ENCODE results near the gene RAB18. TPM values are rescaled to one million over a fixed set of nuclear protein-coding genes. Genes with fewer than 3 reads are reported as not detected.

The RAB18 gene
- total and polyA plus RNA-seq, 2 experiments from 2014 or later = 35.5 to 77.2 TPM

DNA sequence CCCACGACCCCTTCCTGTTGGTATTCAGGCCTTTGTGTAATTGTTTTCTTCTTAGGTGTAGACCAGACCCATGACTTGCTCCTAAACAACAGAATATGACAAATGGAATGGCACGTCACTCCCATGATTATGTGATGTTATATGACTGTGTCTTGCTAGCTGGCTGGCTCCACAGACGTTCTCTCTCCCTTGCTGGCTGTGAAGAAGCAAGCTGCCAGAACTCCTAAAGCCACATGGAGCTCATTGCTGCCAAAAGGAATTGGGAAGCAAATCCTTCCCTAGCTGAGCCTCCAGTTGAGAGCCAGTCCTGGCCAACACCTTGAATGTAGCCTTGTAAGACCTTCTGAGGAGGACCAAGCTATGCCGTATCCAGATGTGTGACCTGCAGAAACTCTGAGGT is 74.2 kb downstream of the RAB18 start (continued):
- TF ChIP-seq, protein P1, sequence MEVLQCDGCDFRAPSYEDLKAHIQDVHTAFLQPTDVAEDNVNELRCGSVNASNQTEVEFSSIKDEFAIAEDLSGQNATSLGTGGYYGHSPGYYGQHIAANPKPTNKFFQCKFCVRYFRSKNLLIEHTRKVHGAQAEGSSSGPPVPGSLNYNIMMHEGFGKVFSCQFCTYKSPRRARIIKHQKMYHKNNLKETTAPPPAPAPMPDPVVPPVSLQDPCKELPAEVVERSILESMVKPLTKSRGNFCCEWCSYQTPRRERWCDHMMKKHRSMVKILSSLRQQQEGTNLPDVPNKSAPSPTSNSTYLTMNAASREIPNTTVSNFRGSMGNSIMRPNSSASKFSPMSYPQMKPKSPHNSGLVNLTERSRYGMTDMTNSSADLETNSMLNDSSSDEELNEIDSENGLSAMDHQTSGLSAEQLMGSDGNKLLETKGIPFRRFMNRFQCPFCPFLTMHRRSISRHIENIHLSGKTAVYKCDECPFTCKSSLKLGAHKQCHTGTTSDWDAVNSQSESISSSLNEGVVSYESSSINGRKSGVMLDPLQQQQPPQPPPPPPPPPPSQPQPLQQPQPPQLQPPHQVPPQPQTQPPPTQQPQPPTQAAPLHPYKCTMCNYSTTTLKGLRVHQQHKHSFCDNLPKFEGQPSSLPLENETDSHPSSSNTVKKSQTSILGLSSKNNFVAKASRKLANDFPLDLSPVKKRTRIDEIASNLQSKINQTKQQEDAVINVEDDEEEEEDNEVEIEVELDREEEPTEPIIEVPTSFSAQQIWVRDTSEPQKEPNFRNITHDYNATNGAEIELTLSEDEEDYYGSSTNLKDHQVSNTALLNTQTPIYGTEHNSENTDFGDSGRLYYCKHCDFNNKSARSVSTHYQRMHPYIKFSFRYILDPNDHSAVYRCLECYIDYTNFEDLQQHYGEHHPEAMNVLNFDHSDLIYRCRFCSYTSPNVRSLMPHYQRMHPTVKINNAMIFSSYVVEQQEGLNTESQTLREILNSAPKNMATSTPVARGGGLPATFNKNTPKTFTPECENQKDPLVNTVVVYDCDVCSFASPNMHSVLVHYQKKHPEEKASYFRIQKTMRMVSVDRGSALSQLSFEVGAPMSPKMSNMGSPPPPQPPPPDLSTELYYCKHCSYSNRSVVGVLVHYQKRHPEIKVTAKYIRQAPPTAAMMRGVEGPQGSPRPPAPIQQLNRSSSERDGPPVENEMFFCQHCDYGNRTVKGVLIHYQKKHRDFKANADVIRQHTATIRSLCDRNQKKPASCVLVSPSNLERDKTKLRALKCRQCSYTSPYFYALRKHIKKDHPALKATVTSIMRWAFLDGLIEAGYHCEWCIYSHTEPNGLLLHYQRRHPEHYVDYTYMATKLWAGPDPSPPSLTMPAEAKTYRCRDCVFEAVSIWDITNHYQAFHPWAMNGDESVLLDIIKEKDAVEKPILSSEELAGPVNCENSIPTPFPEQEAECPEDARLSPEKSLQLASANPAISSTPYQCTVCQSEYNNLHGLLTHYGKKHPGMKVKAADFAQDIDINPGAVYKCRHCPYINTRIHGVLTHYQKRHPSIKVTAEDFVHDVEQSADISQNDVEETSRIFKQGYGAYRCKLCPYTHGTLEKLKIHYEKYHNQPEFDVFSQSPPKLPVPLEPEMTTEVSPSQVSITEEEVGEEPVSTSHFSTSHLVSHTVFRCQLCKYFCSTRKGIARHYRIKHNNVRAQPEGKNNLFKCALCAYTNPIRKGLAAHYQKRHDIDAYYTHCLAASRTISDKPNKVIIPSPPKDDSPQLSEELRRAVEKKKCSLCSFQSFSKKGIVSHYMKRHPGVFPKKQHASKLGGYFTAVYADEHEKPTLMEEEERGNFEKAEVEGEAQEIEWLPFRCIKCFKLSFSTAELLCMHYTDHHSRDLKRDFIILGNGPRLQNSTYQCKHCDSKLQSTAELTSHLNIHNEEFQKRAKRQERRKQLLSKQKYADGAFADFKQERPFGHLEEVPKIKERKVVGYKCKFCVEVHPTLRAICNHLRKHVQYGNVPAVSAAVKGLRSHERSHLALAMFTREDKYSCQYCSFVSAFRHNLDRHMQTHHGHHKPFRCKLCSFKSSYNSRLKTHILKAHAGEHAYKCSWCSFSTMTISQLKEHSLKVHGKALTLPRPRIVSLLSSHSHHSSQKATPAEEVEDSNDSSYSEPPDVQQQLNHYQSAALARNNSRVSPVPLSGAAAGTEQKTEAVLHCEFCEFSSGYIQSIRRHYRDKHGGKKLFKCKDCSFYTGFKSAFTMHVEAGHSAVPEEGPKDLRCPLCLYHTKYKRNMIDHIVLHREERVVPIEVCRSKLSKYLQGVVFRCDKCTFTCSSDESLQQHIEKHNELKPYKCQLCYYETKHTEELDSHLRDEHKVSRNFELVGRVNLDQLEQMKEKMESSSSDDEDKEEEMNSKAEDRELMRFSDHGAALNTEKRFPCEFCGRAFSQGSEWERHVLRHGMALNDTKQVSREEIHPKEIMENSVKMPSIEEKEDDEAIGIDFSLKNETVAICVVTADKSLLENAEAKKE (CRISPR knock-in tag; IDR thresholded peaks at IDR 0.05) = no peak
- TF ChIP-seq, protein P2, sequence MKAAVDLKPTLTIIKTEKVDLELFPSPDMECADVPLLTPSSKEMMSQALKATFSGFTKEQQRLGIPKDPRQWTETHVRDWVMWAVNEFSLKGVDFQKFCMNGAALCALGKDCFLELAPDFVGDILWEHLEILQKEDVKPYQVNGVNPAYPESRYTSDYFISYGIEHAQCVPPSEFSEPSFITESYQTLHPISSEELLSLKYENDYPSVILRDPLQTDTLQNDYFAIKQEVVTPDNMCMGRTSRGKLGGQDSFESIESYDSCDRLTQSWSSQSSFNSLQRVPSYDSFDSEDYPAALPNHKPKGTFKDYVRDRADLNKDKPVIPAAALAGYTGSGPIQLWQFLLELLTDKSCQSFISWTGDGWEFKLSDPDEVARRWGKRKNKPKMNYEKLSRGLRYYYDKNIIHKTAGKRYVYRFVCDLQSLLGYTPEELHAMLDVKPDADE (IDR thresholded peaks at IDR 0.05) = no peak
- TF ChIP-seq, protein P3, sequence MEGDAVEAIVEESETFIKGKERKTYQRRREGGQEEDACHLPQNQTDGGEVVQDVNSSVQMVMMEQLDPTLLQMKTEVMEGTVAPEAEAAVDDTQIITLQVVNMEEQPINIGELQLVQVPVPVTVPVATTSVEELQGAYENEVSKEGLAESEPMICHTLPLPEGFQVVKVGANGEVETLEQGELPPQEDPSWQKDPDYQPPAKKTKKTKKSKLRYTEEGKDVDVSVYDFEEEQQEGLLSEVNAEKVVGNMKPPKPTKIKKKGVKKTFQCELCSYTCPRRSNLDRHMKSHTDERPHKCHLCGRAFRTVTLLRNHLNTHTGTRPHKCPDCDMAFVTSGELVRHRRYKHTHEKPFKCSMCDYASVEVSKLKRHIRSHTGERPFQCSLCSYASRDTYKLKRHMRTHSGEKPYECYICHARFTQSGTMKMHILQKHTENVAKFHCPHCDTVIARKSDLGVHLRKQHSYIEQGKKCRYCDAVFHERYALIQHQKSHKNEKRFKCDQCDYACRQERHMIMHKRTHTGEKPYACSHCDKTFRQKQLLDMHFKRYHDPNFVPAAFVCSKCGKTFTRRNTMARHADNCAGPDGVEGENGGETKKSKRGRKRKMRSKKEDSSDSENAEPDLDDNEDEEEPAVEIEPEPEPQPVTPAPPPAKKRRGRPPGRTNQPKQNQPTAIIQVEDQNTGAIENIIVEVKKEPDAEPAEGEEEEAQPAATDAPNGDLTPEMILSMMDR (conservative IDR thresholded peaks at IDR 0.05; ENCODE audit: low read depth in 2 of 2) = no peak

DNA sequence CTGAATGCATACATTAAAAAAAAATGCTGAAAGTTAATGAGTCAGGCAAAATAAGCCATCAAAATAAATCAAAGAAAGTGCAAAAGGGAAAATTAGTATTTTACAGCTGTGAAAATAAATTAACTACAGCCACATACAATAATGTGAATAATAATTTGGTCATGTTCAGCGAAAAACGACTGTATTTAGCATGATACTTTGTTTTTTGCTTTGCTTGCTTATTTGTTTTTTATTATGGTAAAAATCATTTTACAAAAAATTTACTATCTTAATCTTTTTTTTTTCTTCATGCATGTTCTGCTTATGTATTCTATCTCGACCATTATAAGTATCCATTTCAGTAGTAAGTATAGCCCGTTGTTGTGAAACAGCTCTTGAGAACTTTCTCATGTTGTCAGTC is 77.1 kb downstream of the RAB18 start:
- Histone ChIP-seq H3K36me3 (ENCODE audit: insufficient read depth) (no peaks in the 10 kb centered on the region), H3K4me1 (ENCODE audit: insufficient read depth) (no peaks in the 10 kb centered on the region), H3K27ac (ENCODE audit: low read depth) (no peak overlapping the region), H4K20me1 (replicated peaks; ENCODE audit: insufficient read depth) (no peaks in the 10 kb centered on the region), H3F3A (replicated peaks; ENCODE audit: low read depth) (no peaks in the 10 kb centered on the region), H3K79me2 (replicated peaks; ENCODE audit: insufficient read depth) (no peaks in the 10 kb centered on the region), H2AFZ (no peak overlapping the region), H3K9me2 (ENCODE audit: insufficient read depth) (0 out of 2 replicates have a peak, but pooled peaks cover 3% of the 10 kb centered on the region), H3K27me3 (ENCODE audit: insufficient read depth) (no peaks in the 10 kb centered on the region), H3K4me2 (no peak overlapping the region), H3K4me3 (no peak overlapping the region)
- H3K27me3 Mint-ChIP-seq (ENCODE audit: insufficient read depth, low read depth, poor library complexity) = no peaks in the 10 kb centered on the region
- DNase-seq (ENCODE audit: low spot score) (no peak), ATAC-seq (no peak)
- H3K9me3 Mint-ChIP-seq = no peaks in the 10 kb centered on the region
- H3K27ac Mint-ChIP-seq = no peak overlapping the region
- H3K36me3 Mint-ChIP-seq (ENCODE audit: low read depth) = no peaks in the 10 kb centered on the region
- no peak overlapping the region for H3K4me3 Mint-ChIP-seq
- no peaks in the 10 kb centered on the region for H3K4me1 Mint-ChIP-seq
- no peak for TF ChIP-seq EZH2phosphoT487 (IDR thresholded peaks at IDR 0.05; ENCODE audit: unreplicated experiment)
- TF ChIP-seq ZNF114 (CRISPR knock-in tag; IDR thresholded peaks at IDR 0.05) = no peak
- TF ChIP-seq POLR2AphosphoS5 (IDR thresholded peaks at IDR 0.05; ENCODE audit: low read depth) = no peak
- TF ChIP-seq, protein P3 (conservative IDR thresholded peaks at IDR 0.05; ENCODE audit: low read depth in 2 of 2) = no peak
- TF ChIP-seq ZNF331 (CRISPR knock-in tag; IDR thresholded peaks at IDR 0.05; ENCODE audit: low read depth) = no peak
- TF ChIP-seq CREB1 (CRISPR knock-in tag; IDR thresholded peaks at IDR 0.05; ENCODE audit: low read depth) = no peak
- TF ChIP-seq, protein P2 (IDR thresholded peaks at IDR 0.05) = no peak
